Esophagus (tissue), 2 donors: ENCODE data around the gene SSBP4. TPM values are rescaled to one million over a fixed set of nuclear protein-coding genes. Genes with fewer than 3 reads are reported as not detected.
"Not testable (repeated sequence)": the region's sequence is repeated elsewhere in the genome, so short reads cannot be mapped to it uniquely, and the experiment has no call there.

Source experiments
- H3K27ac ChIP-seq, 2 donors: one replicate each; pipeline ENCODE4 v1.5.1; 2013; ENCODE audit warnings: low read depth in 2 of 2, mild to moderate bottlenecking in 2 of 2, inconsistent platforms in 1 of 2, low read length in 1 of 2, moderate library complexity in 1 of 2
- H3K27me3 ChIP-seq, 2 donors: one replicate each; pipeline ENCODE4 v1.6.1; 2013; ENCODE audit warnings: low read length in 2 of 2, control low read depth in 1 of 2, mild to moderate bottlenecking in 1 of 2; ENCODE audit not compliant: insufficient read depth in 2 of 2, control insufficient read depth in 1 of 2
- H3K36me3 ChIP-seq, 2 donors: one replicate each; pipeline ENCODE4 v1.6.1; 2013; ENCODE audit warnings: low read length in 1 of 2; ENCODE audit not compliant: control insufficient read depth in 2 of 2, insufficient read depth in 2 of 2
- H3K4me1 ChIP-seq, 2 donors: one replicate each; pipeline ENCODE4 v1.6.1; 2013; ENCODE audit warnings: low read length in 1 of 2; ENCODE audit not compliant: control insufficient read depth in 2 of 2, insufficient read depth in 2 of 2
- H3K4me3 ChIP-seq, 2 donors: one replicate each; pipeline ENCODE4 v1.5.1; 2013; ENCODE audit warnings: low read length in 2 of 2, mild to moderate bottlenecking in 2 of 2, low read depth in 1 of 2, moderate library complexity in 1 of 2
- H3K9me3 ChIP-seq, 2 donors: one replicate each; pipeline ENCODE4 v1.6.1; 2013; ENCODE audit warnings: mild to moderate bottlenecking in 2 of 2, low read depth in 1 of 2, low read length in 1 of 2, moderate library complexity in 1 of 2; ENCODE audit not compliant: control insufficient read depth in 2 of 2, insufficient read depth in 1 of 2
- WGBS, 2 donors: extraction: QIAGEN DNeasy Blood & Tissue Kit; methylation state at CpG; one replicate each; pipeline ENCODE4 v1.1.7; 2013; 5-methylcytosine and 5-hydroxymethylcytosine counted together
- polyA plus RNA-seq, 2 donors: library from polyadenylated mRNA; stranded (reverse); fragments of 200-250 nt; gene quantifications; one replicate each; pipeline ENCODE4 v1.2.3, GENCODE V29; 2013
- donor health status: healthy with polysubstance abuse.
- donor health status: Bipolar disorder and iron deficiency.

SSBP4 gene
- polyA plus RNA-seq, result 10 to 100 TPM; 25.4 to 25.9 TPM

DNA sequence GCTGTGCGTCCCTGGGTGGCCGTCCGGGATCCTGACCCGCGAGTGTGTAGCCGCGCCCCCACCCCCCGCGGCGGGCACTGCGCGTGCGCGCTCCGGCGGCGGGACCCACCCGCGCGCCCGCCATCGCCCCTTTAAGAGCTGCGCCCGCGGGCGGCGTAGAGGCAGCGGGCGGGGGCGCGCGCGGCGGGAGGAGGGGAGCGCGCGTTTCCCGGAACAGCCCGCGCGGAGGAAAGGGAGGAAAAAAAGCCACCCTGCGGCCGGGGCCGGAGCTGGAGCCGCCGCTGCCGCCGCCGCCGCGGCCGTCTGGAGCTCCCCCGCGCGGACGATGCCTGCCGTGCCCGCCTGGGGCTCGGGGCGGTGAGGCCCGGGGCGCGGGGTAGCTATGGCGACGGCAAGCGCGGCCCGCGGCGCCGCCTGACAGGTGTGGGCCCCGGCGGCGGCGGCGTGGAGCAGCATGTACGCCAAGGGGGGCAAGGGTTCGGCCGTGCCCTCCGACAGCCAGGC is at the start of gene SSBP4:
Gene SSBP4, plus strand, starts transcription at position 204 of the 504 bp plus-strand sequence. Its CDS starts 251 bp downstream, at position 455.
- Histone ChIP-seq H3K4me3 (peak within 1 kb of the TSS; percentile 57 to 68), H3K27me3 (no peaks in the 10 kb centered on the region), H3K4me1 (peaks cover 5 to 46% of the 10 kb centered on the region in 2 donors), H3K36me3 (no peaks in the 10 kb centered on the region), H3K27ac (peak within 1 kb of the TSS; percentile 80 to 88), H3K9me3 (no peaks in the 10 kb centered on the region)
- WGBS, 2 donors, result 1% methylated on average over 52 to 80 of the region's 80 CpGs

DNA sequence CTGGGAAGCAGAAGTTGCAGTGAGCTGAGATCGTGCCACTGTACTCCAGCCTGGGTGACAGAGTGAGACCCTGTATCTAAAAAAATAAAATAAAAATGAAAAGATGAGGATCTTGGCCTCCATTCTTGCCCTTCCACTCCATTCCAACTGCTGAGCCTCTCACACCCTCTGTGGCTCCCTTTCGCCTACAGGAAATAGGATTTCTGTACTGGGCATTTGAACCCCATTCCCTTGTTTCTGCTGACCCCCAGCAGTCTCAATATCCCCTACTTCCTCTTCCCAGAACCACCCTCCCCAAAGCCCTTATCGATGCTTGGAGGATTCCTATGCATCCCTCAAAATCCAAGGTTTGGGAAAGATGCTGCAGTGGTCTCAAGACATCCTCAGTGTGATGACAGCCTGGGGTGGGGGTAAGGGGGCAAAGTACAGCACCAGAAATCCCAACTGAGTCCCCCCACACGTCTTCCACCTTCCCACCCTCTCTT is 45.7 kb upstream of the SSBP4 start:
- WGBS, 2 donors, result 59% methylated on average over 4 of the region's 4 CpGs
- H3K27ac ChIP-seq, result peak overlapping the region in 1 of 2 donors; percentile 73
- H3K4me3 ChIP-seq, result no peak overlapping the region
- H3K9me3 ChIP-seq, result no peaks in the 10 kb centered on the region
- peaks cover 3 to 10% of the 10 kb centered on the region in 2 donors for H3K4me1 ChIP-seq
- no peaks in the 10 kb centered on the region for H3K36me3 ChIP-seq
- H3K27me3 ChIP-seq, result no peaks in the 10 kb centered on the region

DNA sequence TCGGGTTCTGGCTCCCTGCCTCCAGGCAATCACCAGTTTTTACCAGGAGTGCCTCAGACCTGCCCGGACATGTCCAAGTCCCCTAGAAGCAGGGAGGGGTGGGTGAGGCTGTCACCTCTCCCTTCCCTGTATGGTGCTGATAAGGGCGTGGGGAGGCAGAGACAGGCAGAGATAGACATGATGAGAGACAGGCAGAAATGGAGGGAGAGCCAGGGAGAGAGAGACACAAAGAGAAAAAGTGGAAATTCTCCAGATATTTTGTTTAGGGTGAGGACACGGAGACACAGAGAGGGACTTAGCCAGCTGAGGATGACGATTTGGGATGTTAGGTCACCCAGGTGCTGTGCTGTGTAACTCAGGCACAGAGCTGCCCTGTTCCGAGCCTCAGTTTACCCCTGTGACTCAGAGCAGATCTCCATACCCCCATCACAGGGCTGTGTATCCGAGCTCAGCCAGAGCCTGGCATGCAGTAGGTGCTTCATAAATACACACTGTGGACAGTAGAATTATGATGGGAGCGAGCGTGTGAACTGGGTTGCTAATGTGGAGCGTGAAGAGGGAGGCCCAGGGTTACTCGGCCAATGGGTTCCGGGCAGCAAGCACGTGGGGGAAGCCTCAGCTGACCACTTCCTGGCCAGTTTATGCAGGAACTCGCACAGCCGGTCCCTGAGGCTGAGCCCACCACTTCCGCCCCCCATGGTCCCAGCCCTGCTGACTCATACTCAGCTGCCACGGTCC is 45.1 kb upstream of the SSBP4 start:
- Histone ChIP-seq H3K4me3 (no peak overlapping the region), H3K9me3 (no peaks in the 10 kb centered on the region), H3K27me3 (no peaks in the 10 kb centered on the region), H3K27ac (peak overlapping the region; percentile 34 to 73), H3K36me3 (no peaks in the 10 kb centered on the region), H3K4me1 (peaks cover 5 to 10% of the 10 kb centered on the region in 2 donors)
- WGBS, 2 donors, result 19 to 23% methylated on average over 17 of the region's 17 CpGs

DNA sequence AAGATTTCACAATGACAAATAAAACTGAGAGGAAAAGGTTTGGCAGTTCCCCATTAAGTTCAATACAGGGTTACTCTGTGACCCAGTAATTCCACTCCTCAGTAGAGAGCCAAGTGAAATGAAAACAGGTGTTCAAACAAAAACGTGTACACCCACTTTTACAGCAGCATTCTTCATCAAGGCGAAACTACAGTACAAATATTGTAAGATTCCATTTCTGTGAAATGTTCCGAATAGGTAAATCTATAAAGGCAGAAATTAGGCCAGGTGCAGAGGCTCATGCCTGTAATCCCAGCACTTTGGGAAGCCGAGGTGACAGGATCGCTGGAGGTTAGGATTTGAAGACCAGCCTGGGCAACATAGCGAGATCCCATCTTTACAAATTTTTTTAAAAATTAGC is 42.2 kb upstream of the SSBP4 start:
- no peaks in the 10 kb centered on the region for H3K9me3 ChIP-seq
- no peaks in the 10 kb centered on the region for H3K36me3 ChIP-seq
- H3K27ac ChIP-seq, result no peak overlapping the region

DNA sequence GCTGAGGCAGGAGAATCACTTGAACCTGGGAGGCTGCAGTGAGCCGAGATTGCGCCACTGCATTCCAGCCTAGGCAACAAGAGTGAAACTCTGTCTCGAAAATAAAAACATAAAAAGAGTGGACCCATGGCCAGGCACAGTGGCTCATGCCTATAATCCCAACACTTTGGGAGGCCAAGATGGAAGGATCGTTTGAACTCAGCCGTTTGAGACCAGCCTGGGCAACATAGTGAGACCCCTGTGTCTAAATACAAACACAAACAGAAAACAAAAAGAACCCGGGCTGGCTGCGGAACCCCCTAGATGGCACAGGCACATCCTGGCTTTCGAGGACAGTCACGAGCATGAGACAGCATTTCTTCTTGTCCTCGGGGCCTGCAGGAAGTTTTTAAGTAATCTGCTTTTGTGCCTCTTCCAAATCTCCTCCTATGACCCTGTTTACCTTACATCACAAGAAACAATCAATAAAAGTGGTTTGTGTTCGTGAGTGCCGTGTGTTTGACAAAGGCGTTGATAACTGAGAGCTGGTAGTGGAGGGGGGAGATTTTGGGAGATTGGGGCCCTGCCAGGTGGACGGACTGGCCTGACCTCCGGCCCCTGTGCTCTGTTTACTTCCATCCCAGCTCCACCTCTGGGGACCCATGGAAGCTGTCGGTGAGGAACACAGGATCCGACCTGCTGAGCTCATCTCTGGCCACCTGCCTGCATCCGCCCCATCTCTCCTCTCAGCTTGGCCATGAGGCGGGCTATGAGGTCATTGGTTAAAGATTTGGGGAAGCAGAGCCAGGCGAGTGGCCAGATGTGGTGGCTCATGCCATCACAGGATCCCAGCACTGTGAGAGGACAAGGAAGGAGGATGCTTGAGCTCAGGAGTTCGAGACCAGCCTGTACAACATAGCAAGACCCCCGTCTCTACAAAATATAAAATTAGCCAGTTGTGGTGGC is 39.1 kb upstream of the SSBP4 start:
- Histone ChIP-seq H3K27ac (peak overlapping the region; percentile 42 to 57), H3K9me3 (no peaks in the 10 kb centered on the region), H3K4me1 (peaks cover 4 to 8% of the 10 kb centered on the region in 2 donors), H3K27me3 (no peaks in the 10 kb centered on the region), H3K36me3 (no peaks in the 10 kb centered on the region), H3K4me3 (no peak overlapping the region)
- 31 to 33% methylated on average over 22 of the region's 22 CpGs for WGBS, 2 donors

More for the DNA sequence above, 42.2 kb upstream of the SSBP4 start:
- H3K27me3 ChIP-seq, result no peaks in the 10 kb centered on the region
- H3K4me1 ChIP-seq, result peaks cover 5 to 13% of the 10 kb centered on the region in 2 donors
- WGBS, 2 donors, result 47 to 61% methylated on average over 6 of the region's 6 CpGs
- no peak overlapping the region for H3K4me3 ChIP-seq

DNA sequence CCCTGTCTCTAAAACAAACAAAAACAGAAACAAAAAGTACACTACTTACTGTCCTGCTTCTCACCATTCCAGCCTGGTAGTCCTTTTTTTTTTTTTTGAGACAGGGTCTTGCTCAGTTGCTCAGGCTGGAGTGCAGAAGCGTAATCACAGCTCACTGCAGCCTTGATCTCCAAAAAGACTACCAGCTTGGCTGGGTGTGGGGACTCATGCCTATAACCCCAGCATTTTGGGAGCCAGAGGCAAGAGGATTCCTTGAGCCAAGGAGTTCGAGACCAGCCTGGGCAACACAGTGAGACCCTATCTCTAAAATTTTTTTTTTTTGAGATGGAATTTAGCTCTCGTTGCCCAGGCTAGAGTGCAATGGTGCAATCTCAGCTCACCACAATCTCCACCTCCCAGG is 38.4 kb upstream of the SSBP4 start:
- H3K4me1 ChIP-seq, result peaks cover 4 to 8% of the 10 kb centered on the region in 2 donors
- no peak overlapping the region for H3K4me3 ChIP-seq
- no peaks in the 10 kb centered on the region for H3K27me3 ChIP-seq
- no peaks in the 10 kb centered on the region for H3K9me3 ChIP-seq
- WGBS, 2 donors, result 74 to 82% methylated on average over 3 of the region's 3 CpGs
- H3K36me3 ChIP-seq, result no peaks in the 10 kb centered on the region
- H3K27ac ChIP-seq, result no peak overlapping the region

DNA sequence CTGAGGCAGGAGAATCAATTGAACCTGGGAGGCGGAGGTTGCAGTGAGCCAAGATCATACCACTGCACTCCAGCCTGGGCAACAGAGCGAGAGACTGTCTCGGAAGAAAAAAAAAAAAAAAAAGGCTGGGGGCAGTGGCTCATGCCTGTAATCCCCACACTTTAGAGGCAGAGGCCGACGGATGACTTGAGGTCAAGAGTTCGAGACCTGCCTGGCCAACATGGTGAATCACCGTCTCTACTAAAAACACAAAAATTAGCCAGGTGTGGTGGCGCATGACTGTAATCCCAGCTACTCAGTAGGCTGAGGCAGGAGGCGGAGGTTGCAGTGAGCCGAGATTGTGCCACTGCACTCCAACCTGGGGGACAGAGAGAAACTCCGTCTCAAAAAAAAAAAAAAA is 35.6 kb upstream of the SSBP4 start:
- H3K9me3 ChIP-seq, H3K4me3 ChIP-seq, H3K27ac ChIP-seq, H3K36me3 ChIP-seq, H3K27me3 ChIP-seq, H3K4me1 ChIP-seq: not testable (repeated sequence)
- 83 to 87% methylated on average over 11 of the region's 11 CpGs for WGBS, 2 donors

DNA sequence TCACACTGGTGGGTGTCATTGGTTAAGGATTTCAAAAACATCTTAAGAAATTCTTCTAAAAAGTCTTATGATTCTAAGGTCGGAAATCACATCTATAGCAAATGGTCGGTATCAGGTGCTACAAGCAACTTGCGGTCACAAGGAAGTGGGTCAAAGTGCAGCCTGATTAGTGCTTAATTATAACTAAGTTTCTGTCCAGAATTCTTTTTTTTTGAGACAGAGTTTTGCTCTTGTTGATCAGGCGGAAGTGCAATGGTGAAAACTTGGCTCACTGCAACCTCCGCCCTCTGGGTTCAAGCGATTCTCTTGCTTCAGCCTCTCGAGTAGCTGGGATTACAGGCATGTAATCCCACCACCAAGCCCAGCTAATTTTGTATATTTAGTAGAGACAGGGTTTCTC is 34.4 kb upstream of the SSBP4 start:
- Histone ChIP-seq H3K36me3 (no peaks in the 10 kb centered on the region), H3K4me1 (peaks cover 4 to 6% of the 10 kb centered on the region in 2 donors), H3K27me3 (no peaks in the 10 kb centered on the region), H3K27ac (no peak overlapping the region), H3K4me3 (no peak overlapping the region), H3K9me3 (peaks cover 0 to 2% of the 10 kb centered on the region in 2 donors)
- 72 to 84% methylated on average over 7 of the region's 7 CpGs for WGBS, 2 donors

DNA sequence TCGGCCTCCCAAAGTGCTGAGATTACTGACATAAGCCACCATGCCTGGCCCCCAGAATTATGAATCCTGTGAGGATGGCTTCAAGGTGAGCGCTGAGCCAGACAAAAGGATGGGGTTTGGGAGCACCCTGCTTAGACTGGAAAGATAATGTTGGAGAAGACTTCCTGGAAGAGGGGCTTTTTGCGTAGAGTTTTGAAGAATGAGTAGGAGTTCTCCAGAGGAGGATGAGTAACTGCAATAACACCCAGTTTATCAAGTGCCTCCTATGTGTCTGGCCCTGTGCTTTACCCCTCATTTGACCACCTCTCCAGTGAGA is 33.9 kb upstream of the SSBP4 start:
- H3K9me3 ChIP-seq, result peaks cover 0 to 2% of the 10 kb centered on the region in 2 donors
- 76 to 80% methylated on average over 3 of the region's 3 CpGs for WGBS, 2 donors
- no peak overlapping the region for H3K4me3 ChIP-seq
- no peaks in the 10 kb centered on the region for H3K27me3 ChIP-seq
- H3K36me3 ChIP-seq, result no peaks in the 10 kb centered on the region
- peaks cover 2 to 6% of the 10 kb centered on the region in 2 donors for H3K4me1 ChIP-seq
- H3K27ac ChIP-seq, result no peak overlapping the region
